OCI-LY3 (cell line): ENCODE data around the gene ZFPL1.

Experiments used
- CTCF ChIP-seq: fragments of 200-600, 300-600 bp; sonication (generic); IDR thresholded peaks from 2 replicates; pipeline ENCODE4 v1.5.1; 2014; ENCODE audit warnings: antibody characterized with exemption, low read length, low read depth
- EZH2phosphoT487 ChIP-seq: fragments of 200-600 bp; shearing (Covaris generic); IDR thresholded peaks from 2 replicates; pipeline ENCODE4 v1.6.1; 2018; ENCODE audit warnings: antibody characterized with exemption, mixed run types, low read depth

GRCh38 chr11:65114538-65115171, 30.6 kb downstream of the ZFPL1 start:
- TF ChIP-seq CTCF (no peak), EZH2phosphoT487 (no peak)
